GM20000 (cell line): ENCODE data around the gene SLC4A7.

ENCODE experiments used
- DNase-seq: peaks from one replicate; pipeline ENCODE4 v3.0.0; 2012; ENCODE audit warnings: low spot score
- CTCF ChIP-seq: IDR thresholded peaks from 2 replicates; pipeline ENCODE4 v1.5.1; 2012; ENCODE audit warnings: mild to moderate bottlenecking, control low read depth; ENCODE audit errors: extremely low read depth, missing control alignments

SLC4A7 gene

GRCh38 chr3:27345959-27346865 lies 138.0 kb downstream of the SLC4A7 start:
- no peak for DNase-seq
- no peak for TF ChIP-seq CTCF

- DNase-seq = no peak
These were observed 138.7 kb downstream of the SLC4A7 start for GRCh38 chr3:27345493-27345892.

GRCh38 chr3:27345045-27345444 lies 139.1 kb downstream of the SLC4A7 start:
- TF ChIP-seq CTCF = no peak
- no peak for DNase-seq

More at GRCh38 chr3:27345493-27345892, 138.7 kb downstream of the SLC4A7 start:
- no peak for TF ChIP-seq CTCF

GRCh38 chr3:27344192-27344591 lies 140.0 kb downstream of the SLC4A7 start:
- TF ChIP-seq CTCF = no peak
- DNase-seq = no peak

GRCh38 chr3:27342267-27342666 lies 141.9 kb downstream of the SLC4A7 start:
- DNase-seq = no peak
- no peak for TF ChIP-seq CTCF

- DNase-seq = no peak
- no peak for TF ChIP-seq CTCF
These were observed 143.7 kb downstream of the SLC4A7 start for GRCh38 chr3:27340534-27340933.

- no peak for DNase-seq
- TF ChIP-seq CTCF = no peak
These were observed 148.6 kb downstream of the SLC4A7 start for GRCh38 chr3:27335571-27335970.
